ENCODE results near the gene MRGPRF.

MRGPRF gene

GRCh38 chr11:69014084-69014851, 1.2 kb upstream of the MRGPRF start:
- no peak for DNase-seq (ENCODE audit: low spot score in 2 of 2)
- Mint-ChIP-seq H3K27ac (no peak overlapping the region), H3K4me1 (peaks cover 5% of the 10 kb centered on the region), H3K4me3 (no peak overlapping the region), H3K36me3 (no peaks in the 10 kb centered on the region), H3K9me3 (no peaks in the 10 kb centered on the region)
- ATAC-seq: no peak

- ATAC-seq (no peak), DNase-seq (ENCODE audit: low spot score in 2 of 2) (no peak)
- no peaks in the 10 kb centered on the region for H3K36me3 Mint-ChIP-seq
- no peaks in the 10 kb centered on the region for H3K9me3 Mint-ChIP-seq
- H3K27ac Mint-ChIP-seq: no peak overlapping the region
- peaks cover 5% of the 10 kb centered on the region for H3K4me1 Mint-ChIP-seq
- no peak overlapping the region for H3K4me3 Mint-ChIP-seq
Observed at GRCh38 chr11:69012092-69013008, 696 bp downstream of the MRGPRF start.

DNA sequence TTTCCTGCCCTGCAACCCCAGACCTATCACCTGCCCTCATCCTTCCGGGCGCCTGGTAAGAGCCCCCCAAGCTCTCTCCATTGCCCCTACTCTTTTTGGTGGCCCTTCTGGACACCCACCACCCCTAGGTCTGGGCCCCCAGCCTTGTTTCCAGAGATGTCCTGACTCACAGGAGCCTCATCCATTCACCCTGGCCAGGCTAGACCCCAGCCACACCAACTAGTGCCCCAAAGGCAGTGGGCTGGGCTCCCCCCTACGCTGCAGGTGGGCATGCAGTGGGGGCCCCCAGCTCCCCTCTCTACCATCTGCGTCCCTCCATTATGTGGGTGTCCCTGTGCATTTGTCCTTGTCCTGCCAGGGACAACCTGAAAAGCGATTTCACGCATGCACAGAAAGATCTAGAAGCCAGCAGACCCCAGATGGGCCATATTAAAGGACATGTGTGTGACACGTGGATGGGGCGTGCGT, 1.4 kb downstream of the MRGPRF start:
- no peak for DNase-seq (ENCODE audit: low spot score in 2 of 2)
- Mint-ChIP-seq H3K36me3 (no peaks in the 10 kb centered on the region), H3K27ac (no peak overlapping the region), H3K4me1 (peaks cover 5% of the 10 kb centered on the region), H3K4me3 (no peak overlapping the region), H3K9me3 (no peaks in the 10 kb centered on the region)
- no peak for ATAC-seq

DNA sequence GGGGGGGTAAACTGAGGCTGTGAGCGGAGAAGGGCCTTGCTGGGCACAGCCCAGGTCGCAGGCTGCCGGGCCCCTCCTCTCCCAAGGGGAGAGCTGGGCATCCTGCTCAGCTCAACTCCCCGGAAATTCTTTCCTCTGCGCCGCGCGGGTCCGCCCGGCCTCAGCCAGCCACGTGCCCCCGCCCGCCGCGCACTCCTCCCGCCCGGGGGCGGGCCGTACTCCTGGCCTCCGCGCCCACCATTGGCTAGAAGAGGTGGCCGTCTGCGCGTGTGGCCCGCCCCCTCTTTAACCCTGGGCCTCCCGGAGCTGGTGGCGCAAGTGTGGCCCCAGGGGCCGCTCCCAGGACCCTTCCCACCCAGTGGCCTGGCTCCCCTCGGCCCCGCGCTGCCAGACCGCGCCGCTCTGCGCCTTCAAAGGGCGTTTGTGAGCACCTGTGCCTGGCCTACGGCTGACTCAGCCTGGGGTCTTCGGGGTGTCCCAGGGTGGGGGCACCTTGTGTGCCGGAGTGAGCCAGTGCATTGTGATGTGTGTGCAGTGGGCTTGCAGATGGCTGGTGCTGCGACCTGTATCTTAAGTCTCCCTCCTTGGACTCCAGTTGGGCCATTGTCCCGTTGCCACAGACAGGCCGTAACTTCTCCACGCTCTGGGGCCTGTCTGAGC, 2.0 kb downstream of the MRGPRF start:
- H3K4me3 Mint-ChIP-seq: no peak overlapping the region
- ATAC-seq: peak; percentile 47
- H3K36me3 Mint-ChIP-seq: no peaks in the 10 kb centered on the region
- DNase-seq (ENCODE audit: low spot score in 2 of 2): no peak
- no peaks in the 10 kb centered on the region for H3K9me3 Mint-ChIP-seq
- H3K27ac Mint-ChIP-seq: no peak overlapping the region
- peaks cover 5% of the 10 kb centered on the region for H3K4me1 Mint-ChIP-seq

DNA sequence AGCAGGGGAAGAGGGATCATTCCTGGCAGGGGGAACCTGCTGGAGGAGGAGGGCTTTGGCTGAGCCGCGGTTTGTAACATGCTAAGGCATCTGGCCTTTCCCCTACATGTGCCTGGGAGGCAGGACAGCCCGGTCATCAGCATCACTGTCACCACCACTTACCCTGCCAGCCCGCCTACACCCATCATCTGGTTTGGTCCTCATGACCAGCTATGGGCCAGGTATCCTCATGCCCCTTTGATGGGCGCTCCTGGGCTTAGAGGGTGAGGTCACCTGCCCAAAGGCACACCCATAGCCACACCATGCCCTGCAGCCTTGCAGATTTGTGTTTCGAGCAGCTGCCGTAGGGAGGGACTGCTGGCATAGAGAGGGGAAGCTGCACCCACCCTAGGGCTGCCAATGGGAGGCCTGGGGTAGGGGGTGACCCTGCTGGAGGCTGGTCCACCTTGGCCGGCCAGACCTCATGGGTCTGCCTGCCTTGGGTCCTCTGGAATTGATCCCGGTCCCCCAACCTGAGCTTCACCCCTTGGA, 2.6 kb downstream of the MRGPRF start:
- no peak overlapping the region for H3K27ac Mint-ChIP-seq
- peaks cover 8% of the 10 kb centered on the region for H3K4me1 Mint-ChIP-seq

DNA sequence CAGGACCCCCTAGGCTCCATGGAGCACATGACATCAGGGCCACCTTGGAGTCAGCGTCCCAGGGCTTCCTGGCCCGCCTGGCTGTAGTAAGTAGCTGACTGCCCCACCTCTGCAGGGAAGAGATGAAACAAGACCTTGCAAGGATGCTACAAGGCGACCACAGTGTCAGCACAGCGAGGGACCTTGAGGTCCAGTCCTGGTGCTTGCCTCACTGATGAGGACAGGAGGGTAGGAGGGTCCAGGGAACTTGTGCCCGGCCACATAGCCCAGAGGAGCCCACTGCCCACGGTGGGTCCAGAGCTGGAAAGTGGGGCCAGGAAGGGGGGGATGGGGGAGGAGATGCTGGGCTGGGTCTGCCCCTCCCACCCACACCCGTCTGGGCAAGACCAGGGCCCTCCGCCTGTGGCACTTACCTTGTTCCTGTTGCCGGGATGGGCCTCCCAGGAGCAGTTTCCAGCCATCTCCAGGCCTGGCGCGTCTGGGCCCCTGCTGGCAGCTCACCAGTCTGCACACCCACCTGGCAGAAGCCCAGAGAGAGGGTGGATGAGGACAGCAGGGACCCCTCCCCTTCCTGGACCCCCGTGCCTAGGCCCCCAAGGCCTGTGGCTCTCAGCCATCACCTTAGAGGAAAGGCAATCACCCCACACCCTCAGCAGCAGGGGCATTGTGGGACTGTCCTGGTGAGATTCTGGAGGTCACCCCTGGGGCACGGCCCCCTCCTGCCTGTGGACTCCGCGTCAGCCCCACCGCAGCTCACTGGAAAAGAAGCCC, 3.4 kb downstream of the MRGPRF start:
- Mint-ChIP-seq H3K9me3 (no peaks in the 10 kb centered on the region), H3K4me3 (no peak overlapping the region), H3K4me1 (peaks cover 11% of the 10 kb centered on the region), H3K27ac (no peak overlapping the region), H3K36me3 (no peaks in the 10 kb centered on the region)
- no peak for ATAC-seq
- DNase-seq (ENCODE audit: low spot score in 2 of 2): no peak

More for the DNA sequence above, 2.6 kb downstream of the MRGPRF start:
- no peak for ATAC-seq
- no peak for DNase-seq (ENCODE audit: low spot score in 2 of 2)
- no peaks in the 10 kb centered on the region for H3K9me3 Mint-ChIP-seq
- no peak overlapping the region for H3K4me3 Mint-ChIP-seq
- no peaks in the 10 kb centered on the region for H3K36me3 Mint-ChIP-seq

- Mint-ChIP-seq H3K9me3 (no peaks in the 10 kb centered on the region), H3K27ac (no peak overlapping the region), H3K4me3 (no peak overlapping the region), H3K36me3 (no peaks in the 10 kb centered on the region), H3K4me1 (peaks cover 11% of the 10 kb centered on the region)
- DNase-seq (ENCODE audit: low spot score in 2 of 2) (no peak), ATAC-seq (no peak)
Observed at GRCh38 chr11:69008737-69009440, 4.2 kb downstream of the MRGPRF start.

DNA sequence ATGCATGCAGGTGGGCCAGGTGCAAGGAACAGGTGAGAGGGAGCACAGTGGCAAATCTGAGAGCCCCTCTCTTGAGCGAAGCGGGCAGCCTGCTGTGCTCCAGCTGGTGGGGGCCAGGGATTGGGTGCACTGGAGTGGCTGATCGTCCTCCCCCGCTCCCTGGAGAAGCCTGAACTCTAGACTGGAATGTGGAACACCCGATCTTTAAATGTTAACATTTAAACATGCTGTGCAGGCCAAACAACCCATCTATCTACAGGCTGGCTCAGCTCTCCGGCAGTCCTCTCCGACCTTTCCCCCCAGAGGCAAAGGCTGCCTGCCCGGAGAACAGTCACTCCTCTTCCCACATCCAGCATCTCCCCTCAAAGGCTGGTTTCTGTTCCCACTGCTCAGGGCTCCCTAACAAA, 5.1 kb downstream of the MRGPRF start:
- ATAC-seq (no peak), DNase-seq (ENCODE audit: low spot score in 2 of 2) (no peak)
- H3K4me1 Mint-ChIP-seq: peaks cover 11% of the 10 kb centered on the region
- no peaks in the 10 kb centered on the region for H3K9me3 Mint-ChIP-seq
- H3K27ac Mint-ChIP-seq: no peak overlapping the region
- H3K36me3 Mint-ChIP-seq: no peaks in the 10 kb centered on the region
- no peak overlapping the region for H3K4me3 Mint-ChIP-seq

- Mint-ChIP-seq H3K4me1 (peaks cover 10% of the 10 kb centered on the region), H3K9me3 (no peaks in the 10 kb centered on the region), H3K36me3 (no peaks in the 10 kb centered on the region), H3K27ac (no peak overlapping the region), H3K4me3 (no peak overlapping the region)
- DNase-seq (ENCODE audit: low spot score in 2 of 2) (no peak), ATAC-seq (no peak)
Observed at GRCh38 chr11:69006816-69007215, 6.2 kb downstream of the MRGPRF start.

- no peak for DNase-seq (ENCODE audit: low spot score in 2 of 2)
- no peak overlapping the region for H3K4me3 Mint-ChIP-seq
- ATAC-seq: no peak
- H3K4me1 Mint-ChIP-seq: peaks cover 5% of the 10 kb centered on the region
- peaks cover 1% of the 10 kb centered on the region for H3K36me3 Mint-ChIP-seq
- H3K9me3 Mint-ChIP-seq: no peaks in the 10 kb centered on the region
- no peak overlapping the region for H3K27ac Mint-ChIP-seq
Observed at GRCh38 chr11:69005631-69006368, 7.2 kb downstream of the MRGPRF start.

DNA sequence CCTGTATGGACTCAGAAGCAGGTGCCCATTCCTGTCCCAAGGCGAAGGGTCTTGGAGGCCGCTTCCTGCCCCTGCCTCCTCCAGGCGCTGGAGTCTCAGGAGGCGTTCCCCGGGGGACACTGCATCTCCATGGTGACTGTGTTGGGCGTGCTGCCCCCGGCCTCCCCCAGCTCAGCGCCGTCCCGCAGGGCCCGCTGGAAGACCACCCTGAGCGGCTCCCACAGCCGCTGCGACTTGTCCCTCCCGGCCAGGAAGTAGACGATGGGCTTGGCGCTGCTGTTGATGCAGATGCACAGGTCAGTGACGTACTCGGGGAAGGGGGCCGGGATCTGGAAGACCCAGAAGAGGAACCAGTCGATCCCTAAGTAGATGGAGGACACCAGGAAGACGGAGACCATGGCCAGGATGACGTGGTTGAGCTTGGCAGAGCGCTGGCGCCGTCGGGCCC, 7.8 kb downstream of the MRGPRF start:
- no peaks in the 10 kb centered on the region for H3K9me3 Mint-ChIP-seq
- no peak for ATAC-seq
- no peak overlapping the region for H3K27ac Mint-ChIP-seq
- no peak overlapping the region for H3K4me3 Mint-ChIP-seq
- peaks cover 5% of the 10 kb centered on the region for H3K4me1 Mint-ChIP-seq
- H3K36me3 Mint-ChIP-seq: peaks cover 5% of the 10 kb centered on the region
- DNase-seq (ENCODE audit: low spot score in 2 of 2): no peak

- H3K4me1 Mint-ChIP-seq: peaks cover 6% of the 10 kb centered on the region
- H3K4me3 Mint-ChIP-seq: no peak overlapping the region
- peaks cover 5% of the 10 kb centered on the region for H3K36me3 Mint-ChIP-seq
- no peak for DNase-seq (ENCODE audit: low spot score in 2 of 2)
- H3K27ac Mint-ChIP-seq: no peak overlapping the region
- no peaks in the 10 kb centered on the region for H3K9me3 Mint-ChIP-seq
- no peak for ATAC-seq
Observed at GRCh38 chr11:69004411-69005182, 8.4 kb downstream of the MRGPRF start.

GRCh38 chr11:69003866-69004367, 9.1 kb downstream of the MRGPRF start:
- Mint-ChIP-seq H3K9me3 (no peaks in the 10 kb centered on the region), H3K4me1 (peaks cover 13% of the 10 kb centered on the region)

More at GRCh38 chr11:69003866-69004367, 9.1 kb downstream of the MRGPRF start:
- DNase-seq (ENCODE audit: low spot score in 2 of 2): no peak
- Mint-ChIP-seq H3K4me3 (no peak overlapping the region), H3K36me3 (peaks cover 5% of the 10 kb centered on the region), H3K27ac (no peak overlapping the region)
- no peak for ATAC-seq
